Muscle of back (tissue), 11 donors: ENCODE data around the gene MT4. TPM values are rescaled to one million over a fixed set of nuclear protein-coding genes. Genes with fewer than 3 reads are reported as not detected.
A peak's percentile ranks its signal among the peaks of the same experiment; 100 is the strongest.
"Not testable (repeated sequence)": the region's sequence is repeated elsewhere in the genome, so short reads cannot be mapped to it uniquely, and the experiment has no call there.

Experiments
- DNase-seq, 3 donors: peaks; one replicate each; pipeline versions ENCODE4 v3.0.0 to v3.0.0-alpha.2; 2013
- polyA plus RNA-seq, 10 donors: library from polyadenylated mRNA; unstranded; fragments of 120-200 nt; gene quantifications; one replicate each; pipeline ENCODE4 v1.2.1, GENCODE V29; 2013; ENCODE audit not compliant: insufficient read length in 10 of 10

Gene MT4
- polyA plus RNA-seq, 10 donors, result not detected

- DNase-seq, result peak in 2 of 3 donors; percentile 14 to 36
These were observed 6.7 kb upstream of the MT4 start for GRCh38 chr16:56558024-56558747.

GRCh38 chr16:56559109-56559508 is 5.8 kb upstream of the MT4 start:
- DNase-seq, result no peak

- no peak for DNase-seq
These were observed 4.4 kb upstream of the MT4 start for GRCh38 chr16:56560447-56560846.

- no peak for DNase-seq
These were observed 3.7 kb upstream of the MT4 start for GRCh38 chr16:56561126-56561525.

GRCh38 chr16:56569971-56570370 is 5.1 kb downstream of the MT4 start:
- no peak for DNase-seq

GRCh38 chr16:56571525-56571924 is 6.7 kb downstream of the MT4 start:
- DNase-seq, result no peak

- no peak for DNase-seq
These were observed 9.8 kb downstream of the MT4 start for GRCh38 chr16:56574625-56575024.

- peak; percentile 9 to 41 (median 30) for DNase-seq
These were observed 11.9 kb downstream of the MT4 start for GRCh38 chr16:56576585-56577299.

- DNase-seq, result no peak
These were observed 12.4 kb downstream of the MT4 start for GRCh38 chr16:56577300-56577625.

GRCh38 chr16:56580391-56581048 is 15.6 kb downstream of the MT4 start:
- DNase-seq, result no peak

- DNase-seq, result not testable (repeated sequence)
These were observed 18.0 kb downstream of the MT4 start for GRCh38 chr16:56582911-56583310.

- no peak for DNase-seq
These were observed 18.7 kb downstream of the MT4 start for GRCh38 chr16:56583351-56584168.

- DNase-seq, result no peak
These were observed 19.4 kb downstream of the MT4 start for GRCh38 chr16:56584276-56584675.

GRCh38 chr16:56588781-56589140 is 23.9 kb downstream of the MT4 start:
- no peak for DNase-seq

- DNase-seq, result peak; percentile 19 to 45 (median 22)
These were observed 24.5 kb downstream of the MT4 start, which contains the start of gene MT3 for GRCh38 chr16:56589141-56590039. MT3 (plus strand) TSS chr16:56589528; CDS start chr16:56589591, 63 bp downstream.

- peak in 1 of 3 donors; percentile 7 for DNase-seq
These were observed 26.6 kb downstream of the MT4 start for GRCh38 chr16:56591377-56592060.

- DNase-seq, result no peak
These were observed 28.9 kb downstream of the MT4 start for GRCh38 chr16:56593573-56594291.

GRCh38 chr16:56594292-56594619 is 29.4 kb downstream of the MT4 start:
- DNase-seq, result no peak

GRCh38 chr16:56600398-56600999 is 35.6 kb downstream of the MT4 start:
- DNase-seq, result no peak
